ENCODE measurements around the gene SEPTIN5. TPM values are rescaled to one million over a fixed set of nuclear protein-coding genes. Genes with fewer than 3 reads are reported as not detected.

The SEPTIN5 gene
- total RNA-seq, 1 donor from 2014 or later = 141 TPM

DNA sequence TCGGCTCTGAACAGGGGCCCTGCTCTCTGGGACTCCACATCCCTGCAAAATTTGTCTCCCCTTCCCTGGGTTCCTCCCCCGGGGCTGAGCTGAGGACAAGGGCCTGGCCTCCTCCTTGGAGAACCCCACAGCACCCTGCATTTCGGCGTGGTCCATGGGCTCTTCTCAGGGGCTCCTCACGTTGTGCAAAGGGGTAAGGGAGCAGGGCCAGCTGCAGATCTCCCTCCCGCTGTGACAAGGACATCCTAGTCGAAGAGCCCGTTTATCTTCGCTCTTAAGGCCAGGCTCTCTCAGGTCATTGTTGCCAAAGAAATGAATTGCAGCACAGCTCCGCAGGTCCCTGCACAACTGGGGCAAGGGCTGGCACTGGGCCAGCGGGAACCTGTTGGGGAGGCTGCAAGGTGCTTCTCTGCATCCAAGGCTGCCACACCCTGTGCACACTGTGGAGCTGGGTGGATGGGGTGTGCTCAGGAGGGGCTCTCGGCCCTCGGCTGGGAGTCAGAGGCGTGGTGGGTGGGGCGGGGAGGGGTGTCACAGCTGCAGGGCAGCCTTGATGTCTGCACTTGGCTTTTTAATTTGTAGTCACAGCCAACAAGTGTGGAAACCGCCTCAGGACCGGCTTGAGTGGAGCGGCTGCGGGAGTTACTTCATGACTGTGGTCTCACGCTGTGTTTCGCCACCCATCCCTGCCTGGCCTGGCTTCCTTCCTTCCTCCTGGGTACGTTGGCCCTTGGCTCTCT lies 26.6 kb upstream of the SEPTIN5 start:
- Histone ChIP-seq H3K4me3 (no peak overlapping the region), H3K27me3 (ENCODE audit: low read depth) (peaks cover 34% of the 10 kb centered on the region), H3K9me3 (replicated peaks) (no peaks in the 10 kb centered on the region), H3K27ac (replicated peaks) (no peak overlapping the region), H3K36me3 (no peaks in the 10 kb centered on the region), H3K4me1 (no peaks in the 10 kb centered on the region)
- intact Hi-C loops (cut with micrococcal nuclease) = no loop called here
- no peak for DNase-seq
- TF ChIP-seq, protein P1, sequence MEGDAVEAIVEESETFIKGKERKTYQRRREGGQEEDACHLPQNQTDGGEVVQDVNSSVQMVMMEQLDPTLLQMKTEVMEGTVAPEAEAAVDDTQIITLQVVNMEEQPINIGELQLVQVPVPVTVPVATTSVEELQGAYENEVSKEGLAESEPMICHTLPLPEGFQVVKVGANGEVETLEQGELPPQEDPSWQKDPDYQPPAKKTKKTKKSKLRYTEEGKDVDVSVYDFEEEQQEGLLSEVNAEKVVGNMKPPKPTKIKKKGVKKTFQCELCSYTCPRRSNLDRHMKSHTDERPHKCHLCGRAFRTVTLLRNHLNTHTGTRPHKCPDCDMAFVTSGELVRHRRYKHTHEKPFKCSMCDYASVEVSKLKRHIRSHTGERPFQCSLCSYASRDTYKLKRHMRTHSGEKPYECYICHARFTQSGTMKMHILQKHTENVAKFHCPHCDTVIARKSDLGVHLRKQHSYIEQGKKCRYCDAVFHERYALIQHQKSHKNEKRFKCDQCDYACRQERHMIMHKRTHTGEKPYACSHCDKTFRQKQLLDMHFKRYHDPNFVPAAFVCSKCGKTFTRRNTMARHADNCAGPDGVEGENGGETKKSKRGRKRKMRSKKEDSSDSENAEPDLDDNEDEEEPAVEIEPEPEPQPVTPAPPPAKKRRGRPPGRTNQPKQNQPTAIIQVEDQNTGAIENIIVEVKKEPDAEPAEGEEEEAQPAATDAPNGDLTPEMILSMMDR (IDR thresholded peaks at IDR 0.05; ENCODE audit: borderline replicate concordance) = no peak

DNA sequence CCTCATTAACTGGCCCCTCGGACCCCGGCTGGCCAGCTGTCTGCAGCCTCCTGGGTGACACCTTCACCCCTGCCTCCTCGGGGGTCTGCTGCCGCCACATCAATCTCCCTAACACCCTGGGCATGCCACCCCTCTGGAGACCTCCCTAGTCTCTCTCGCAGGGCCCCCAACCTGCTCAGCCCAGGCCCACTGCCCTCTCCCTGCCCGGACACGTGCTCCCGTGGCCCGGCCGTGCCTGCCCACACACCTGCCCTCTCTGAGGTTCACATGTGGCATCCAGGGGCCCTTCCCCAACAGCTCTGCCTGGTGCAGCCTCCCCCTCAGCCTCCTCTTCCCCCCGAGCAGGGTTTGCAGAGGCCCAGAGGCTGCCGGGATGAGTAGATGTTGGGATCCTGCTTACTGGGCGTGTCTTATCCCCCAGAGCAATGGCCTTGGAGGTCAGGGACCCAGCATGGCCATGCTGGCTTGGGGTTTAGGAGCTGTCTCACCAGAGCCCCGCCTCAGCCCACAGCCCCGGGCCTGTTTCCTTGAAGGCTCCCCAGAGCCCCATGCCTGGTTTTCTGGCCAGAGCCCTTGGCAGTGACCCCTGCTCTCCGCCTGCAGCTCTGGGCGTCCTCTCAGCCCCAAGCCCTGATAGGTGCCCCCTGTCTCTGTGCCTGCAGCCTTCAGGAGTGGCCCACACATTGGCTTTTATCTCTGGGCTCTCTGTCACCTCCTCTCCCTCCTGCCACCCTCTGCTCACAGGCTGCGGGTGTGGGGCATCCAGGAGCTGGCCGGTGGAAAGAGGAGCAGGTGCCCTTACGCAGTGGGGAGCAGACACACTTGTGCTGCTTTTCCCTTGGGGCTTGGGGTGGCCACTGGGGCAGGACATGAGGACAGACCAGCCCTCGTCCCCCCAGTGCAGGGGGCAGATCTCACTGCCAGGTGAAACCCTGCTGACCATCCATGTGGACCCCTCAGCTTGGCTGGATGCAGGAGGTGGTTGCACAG lies 25.7 kb upstream of the SEPTIN5 start:
- TF ChIP-seq, protein P1 (IDR thresholded peaks at IDR 0.05; ENCODE audit: borderline replicate concordance) = no peak
- no peaks in the 10 kb centered on the region for H3K36me3 ChIP-seq
- H3K27me3 ChIP-seq (ENCODE audit: low read depth) = peaks cover 25% of the 10 kb centered on the region
- no peak overlapping the region for H3K4me3 ChIP-seq
- no peaks in the 10 kb centered on the region for H3K9me3 ChIP-seq (replicated peaks)
- DNase-seq = no peak
- intact Hi-C loops (cut with micrococcal nuclease) = no loop called here
- H3K4me1 ChIP-seq = no peaks in the 10 kb centered on the region
- H3K27ac ChIP-seq (replicated peaks) = no peak overlapping the region

DNA sequence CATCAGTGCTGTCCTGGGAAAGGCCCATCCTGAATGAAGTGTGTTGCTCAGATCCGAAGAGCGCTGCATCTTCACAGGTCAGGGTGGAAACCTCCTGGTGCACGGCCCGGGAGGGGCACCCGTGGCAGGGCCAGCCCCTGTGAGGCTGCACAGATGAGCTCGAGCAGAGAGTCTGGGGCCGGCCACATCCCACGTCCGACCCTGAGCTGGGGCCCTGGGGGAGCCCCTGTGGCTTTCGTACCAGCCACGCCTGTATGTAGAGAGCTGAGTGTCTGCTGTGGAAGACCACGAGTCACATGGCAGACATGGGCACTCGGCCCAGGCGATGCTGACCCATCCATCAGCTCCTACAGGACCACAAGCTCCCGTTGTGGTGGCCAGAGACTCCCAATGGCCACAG lies 24.9 kb upstream of the SEPTIN5 start:
- Histone ChIP-seq H3K4me3 (no peak overlapping the region), H3K36me3 (no peaks in the 10 kb centered on the region), H3K9me3 (replicated peaks) (no peaks in the 10 kb centered on the region), H3K27me3 (ENCODE audit: low read depth) (peaks cover 24% of the 10 kb centered on the region), H3K27ac (replicated peaks) (no peak overlapping the region), H3K4me1 (no peaks in the 10 kb centered on the region)
- intact Hi-C loops (cut with micrococcal nuclease) = no loop called here
- TF ChIP-seq, protein P1 (IDR thresholded peaks at IDR 0.05; ENCODE audit: borderline replicate concordance) = no peak
- no peak for DNase-seq

DNA sequence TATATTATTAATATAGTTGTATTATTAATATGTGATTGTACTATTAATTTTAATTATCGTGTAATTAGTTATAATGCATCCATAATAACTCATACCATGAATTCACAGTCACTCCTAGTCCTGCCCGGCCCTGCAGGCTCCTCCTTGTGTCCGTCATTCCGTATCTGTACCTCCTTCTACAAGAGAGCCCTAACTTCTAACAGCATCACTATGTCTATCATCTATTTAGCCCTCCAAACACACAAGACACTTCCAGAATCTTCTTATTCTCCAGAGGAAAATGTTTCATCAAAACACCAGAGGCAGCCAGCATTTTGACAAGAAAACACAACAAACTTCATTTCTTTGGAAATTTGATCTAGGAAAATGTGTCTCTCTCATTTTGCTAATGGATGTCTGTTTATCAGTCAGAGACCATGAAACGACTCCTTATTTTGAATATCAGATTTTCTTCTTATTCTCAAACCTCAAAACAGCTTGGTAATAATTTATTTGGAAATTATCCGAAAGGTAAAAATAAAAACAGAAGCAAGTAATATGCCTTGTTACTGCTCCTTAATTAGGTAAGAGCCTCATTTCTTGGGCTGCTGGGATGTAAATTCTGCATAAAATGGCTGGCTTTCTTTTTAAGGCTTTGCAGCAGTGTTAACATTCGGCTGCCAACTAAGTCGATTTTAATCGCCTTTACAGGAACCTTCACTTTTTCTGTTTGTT lies 23.1 kb upstream of the SEPTIN5 start:
- intact Hi-C loops (cut with micrococcal nuclease) = no loop called here
- Histone ChIP-seq H3K4me3 (peak overlapping the region; percentile 33), H3K9me3 (replicated peaks) (no peaks in the 10 kb centered on the region), H3K27ac (replicated peaks) (no peak overlapping the region), H3K27me3 (ENCODE audit: low read depth) (peaks cover 29% of the 10 kb centered on the region), H3K36me3 (no peaks in the 10 kb centered on the region), H3K4me1 (no peaks in the 10 kb centered on the region)
- TF ChIP-seq, protein P1 (IDR thresholded peaks at IDR 0.05; ENCODE audit: borderline replicate concordance) = no peak
- no peak for DNase-seq

DNA sequence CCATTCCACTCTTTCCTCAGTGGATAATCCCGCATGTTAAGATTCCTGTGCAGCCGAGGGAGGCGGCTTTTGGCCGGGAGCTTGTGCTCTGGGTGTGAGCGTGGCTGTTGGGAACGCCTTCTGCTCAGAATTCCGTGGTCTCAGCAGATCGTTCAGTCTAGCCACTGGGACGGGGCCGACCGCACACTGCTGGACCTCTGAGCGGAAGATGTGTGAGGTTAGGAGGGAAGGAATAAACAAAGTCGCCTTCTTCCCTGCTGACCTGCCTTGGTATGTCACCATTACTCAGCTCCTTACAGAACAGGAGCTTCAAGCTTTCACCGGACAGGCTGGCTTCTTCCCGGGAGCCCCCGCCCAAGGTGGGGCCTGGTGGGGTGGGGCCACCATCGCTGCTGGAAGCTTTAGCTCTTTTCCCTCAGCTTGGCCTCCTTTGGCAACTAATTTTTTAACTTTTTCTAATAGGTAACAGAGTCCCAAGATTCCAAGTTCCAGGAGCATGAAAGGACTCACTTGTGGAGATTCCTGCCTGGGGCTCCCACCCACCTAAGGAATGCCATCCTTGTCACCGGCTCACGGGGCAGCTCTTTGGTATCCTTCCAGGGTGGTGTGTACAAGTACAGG lies 22.5 kb upstream of the SEPTIN5 start:
- Histone ChIP-seq H3K36me3 (no peaks in the 10 kb centered on the region), H3K27me3 (ENCODE audit: low read depth) (peaks cover 36% of the 10 kb centered on the region), H3K9me3 (replicated peaks) (no peaks in the 10 kb centered on the region), H3K4me1 (no peaks in the 10 kb centered on the region), H3K4me3 (peak overlapping the region; percentile 33), H3K27ac (replicated peaks) (no peak overlapping the region)
- intact Hi-C loops (cut with micrococcal nuclease) = no loop called here
- TF ChIP-seq, protein P1 (IDR thresholded peaks at IDR 0.05; ENCODE audit: borderline replicate concordance) = no peak
- no peak for DNase-seq
